Osteoblast (primary cell): Measurements from ENCODE around the gene PRRT1B. TPM values are rescaled to one million over a fixed set of nuclear protein-coding genes. Genes with fewer than 3 reads are reported as not detected.

Experiments used
- DNase-seq: peaks from one replicate; pipeline ENCODE4 v3.0.0; 2011; ENCODE audit warnings: low spot score, mixed read lengths; ENCODE audit not compliant: insufficient read length; ENCODE audit errors: missing footprints
- H2AFZ ChIP-seq: 2 replicates; pipeline ENCODE4 v1.6.0; 2011; ENCODE audit warnings: mild to moderate bottlenecking, low read length
- H3K27ac ChIP-seq: 2 replicates; pipeline ENCODE4 v1.5.1; 2011; ENCODE audit warnings: mild to moderate bottlenecking, low read depth, low read length, moderate library complexity
- H3K27me3 ChIP-seq: 2 replicates; pipeline ENCODE4 v1.6.0; 2012; ENCODE audit warnings: mild to moderate bottlenecking, control low read depth, inconsistent platforms, low read length, moderate library complexity; ENCODE audit not compliant: insufficient read depth
- H3K36me3 ChIP-seq: 2 replicates; pipeline ENCODE4 v1.5.1; 2011; ENCODE audit warnings: mild to moderate bottlenecking, low read length, control low read depth, moderate library complexity; ENCODE audit not compliant: insufficient read depth
- H3K4me1 ChIP-seq: 2 replicates; pipeline ENCODE4 v1.5.1; 2011; ENCODE audit warnings: mild to moderate bottlenecking, low read length, control low read depth, moderate library complexity; ENCODE audit not compliant: insufficient read depth
- H3K4me2 ChIP-seq: 2 replicates; pipeline ENCODE4 v1.6.0; 2011; ENCODE audit warnings: mild to moderate bottlenecking, low read length; ENCODE audit not compliant: insufficient read depth
- H3K4me3 ChIP-seq: fragments of 200-600 bp; sonication (generic); 3 replicates; pipeline ENCODE4 v1.5.1; 2012; ENCODE audit warnings: mild to moderate bottlenecking, low read length, inconsistent platforms; ENCODE audit not compliant: insufficient read depth
- H3K79me2 ChIP-seq: 2 replicates; pipeline ENCODE4 v1.6.0; 2012; ENCODE audit warnings: mild to moderate bottlenecking, low read length, control low read depth, inconsistent platforms; ENCODE audit not compliant: insufficient read depth
- H3K9me3 ChIP-seq: 2 replicates; pipeline ENCODE4 v1.5.1; 2011; ENCODE audit warnings: low read depth, low read length, control low read depth
- H4K20me1 ChIP-seq: 2 replicates; pipeline ENCODE4 v1.6.0; 2012; ENCODE audit warnings: mild to moderate bottlenecking, low read length, control low read depth; ENCODE audit not compliant: insufficient read depth
- total RNA-seq: library from RNA; depleted of rRNA; stranded (reverse); fragments of >200 nt; gene quantifications from 2 replicates; pipeline ENCODE4 v1.2.3, GENCODE V29; 2012
- TF ChIP-seq, protein P1 (sequence below): IDR thresholded peaks from 2 replicates; pipeline ENCODE4 v1.5.1; 2011; ENCODE audit warnings: mild to moderate bottlenecking, low read depth, low read length, moderate library complexity; ENCODE audit errors: extremely low read depth

The PRRT1B gene
- total RNA-seq, 1 donor, result not detected

DNA sequence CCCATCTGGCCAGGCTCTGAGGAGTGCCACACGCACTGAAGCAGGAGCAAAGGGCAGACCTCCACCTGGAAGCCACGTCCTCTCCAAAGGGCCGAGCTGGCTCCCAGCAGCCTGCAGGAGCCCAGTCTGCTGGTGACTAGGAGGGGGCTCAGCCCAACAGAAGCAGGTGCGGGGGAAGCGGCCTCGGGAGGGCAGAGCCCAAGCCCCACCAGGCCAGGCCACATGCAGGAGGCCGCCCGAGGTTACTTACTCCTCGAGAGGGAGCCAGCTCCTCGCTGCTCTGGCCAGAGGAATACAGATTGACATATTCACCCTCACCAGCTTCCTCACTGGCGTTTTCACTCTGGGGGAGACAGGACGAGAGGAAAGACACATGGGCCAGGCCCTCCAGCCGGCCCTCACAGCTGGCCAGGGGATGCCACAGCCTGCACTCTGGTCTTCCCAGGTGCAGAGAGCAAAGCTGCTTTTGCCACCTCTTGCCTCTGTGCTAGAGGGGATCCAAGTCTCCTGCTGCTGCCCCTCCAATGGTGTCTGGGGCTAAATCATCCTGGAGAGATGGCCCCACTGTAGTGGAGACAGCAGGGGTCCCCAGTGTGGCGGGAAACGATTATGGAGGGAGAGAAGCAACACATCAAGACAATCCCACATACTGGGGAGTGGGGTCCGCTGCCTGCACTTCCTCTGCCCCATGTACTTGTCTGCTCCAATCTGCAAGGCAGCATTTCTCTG is 58.6 kb downstream of the PRRT1B start:
- peaks cover under 1% of the 10 kb centered on the region for H4K20me1 ChIP-seq
- peaks cover 15% of the 10 kb centered on the region for H3K4me1 ChIP-seq
- H3K27ac ChIP-seq, result no peak overlapping the region
- no peak overlapping the region for H2AFZ ChIP-seq
- H3K27me3 ChIP-seq, result no peaks in the 10 kb centered on the region
- peaks cover 10% of the 10 kb centered on the region for H3K36me3 ChIP-seq
- TF ChIP-seq, protein P1, sequence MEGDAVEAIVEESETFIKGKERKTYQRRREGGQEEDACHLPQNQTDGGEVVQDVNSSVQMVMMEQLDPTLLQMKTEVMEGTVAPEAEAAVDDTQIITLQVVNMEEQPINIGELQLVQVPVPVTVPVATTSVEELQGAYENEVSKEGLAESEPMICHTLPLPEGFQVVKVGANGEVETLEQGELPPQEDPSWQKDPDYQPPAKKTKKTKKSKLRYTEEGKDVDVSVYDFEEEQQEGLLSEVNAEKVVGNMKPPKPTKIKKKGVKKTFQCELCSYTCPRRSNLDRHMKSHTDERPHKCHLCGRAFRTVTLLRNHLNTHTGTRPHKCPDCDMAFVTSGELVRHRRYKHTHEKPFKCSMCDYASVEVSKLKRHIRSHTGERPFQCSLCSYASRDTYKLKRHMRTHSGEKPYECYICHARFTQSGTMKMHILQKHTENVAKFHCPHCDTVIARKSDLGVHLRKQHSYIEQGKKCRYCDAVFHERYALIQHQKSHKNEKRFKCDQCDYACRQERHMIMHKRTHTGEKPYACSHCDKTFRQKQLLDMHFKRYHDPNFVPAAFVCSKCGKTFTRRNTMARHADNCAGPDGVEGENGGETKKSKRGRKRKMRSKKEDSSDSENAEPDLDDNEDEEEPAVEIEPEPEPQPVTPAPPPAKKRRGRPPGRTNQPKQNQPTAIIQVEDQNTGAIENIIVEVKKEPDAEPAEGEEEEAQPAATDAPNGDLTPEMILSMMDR, result no peak
- H3K4me2 ChIP-seq, result no peak overlapping the region
- peak; percentile 31 for DNase-seq
- no peaks in the 10 kb centered on the region for H3K9me3 ChIP-seq
- no peak overlapping the region for H3K4me3 ChIP-seq
- no peaks in the 10 kb centered on the region for H3K79me2 ChIP-seq

DNA sequence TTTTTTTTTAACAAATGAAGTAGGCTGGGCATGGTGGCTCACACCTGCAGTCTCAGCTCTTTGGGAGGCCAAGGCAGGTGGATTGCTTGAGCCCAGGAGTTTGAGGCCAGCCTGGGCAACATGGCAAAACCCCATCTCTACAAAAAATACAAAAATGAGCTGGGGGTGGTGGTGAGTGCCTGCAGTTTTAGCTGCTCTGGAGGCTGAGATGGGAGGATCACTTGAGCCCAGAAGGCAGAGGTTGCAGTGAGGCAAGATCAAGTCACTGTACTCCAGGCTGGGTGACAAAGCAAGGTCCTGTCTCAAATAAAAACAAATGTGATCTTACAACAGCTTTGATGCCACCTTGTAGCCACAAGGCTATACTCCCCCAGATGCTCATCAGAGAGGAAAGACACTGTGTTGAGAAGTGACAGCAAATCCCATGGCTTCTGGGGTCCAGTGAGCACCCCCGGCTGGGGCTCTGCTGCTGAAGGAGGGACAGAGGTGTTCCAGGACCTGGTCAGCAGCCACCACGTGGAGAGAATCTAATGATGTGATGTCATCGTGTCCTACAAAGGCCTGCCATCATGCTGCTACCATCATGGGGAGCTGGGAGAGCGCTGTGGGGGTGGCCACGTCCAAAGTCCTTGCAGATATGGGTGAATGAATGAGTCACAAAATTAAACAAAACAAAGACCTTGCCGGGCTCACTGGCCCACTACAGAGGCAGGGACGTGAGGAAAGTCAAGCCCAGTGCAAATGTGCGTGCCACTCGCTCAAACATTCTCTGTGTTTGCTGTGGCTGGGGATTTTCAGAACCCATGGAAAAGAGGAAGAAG is 60.7 kb downstream of the PRRT1B start:
- TF ChIP-seq, protein P1, result no peak
- DNase-seq, result peak; percentile 88
- peaks cover 17% of the 10 kb centered on the region for H4K20me1 ChIP-seq
- no peak overlapping the region for H3K4me3 ChIP-seq
- no peak overlapping the region for H2AFZ ChIP-seq
- H3K36me3 ChIP-seq, result peaks cover 4% of the 10 kb centered on the region
- no peak overlapping the region for H3K27ac ChIP-seq
- no peak overlapping the region for H3K4me2 ChIP-seq
- no peaks in the 10 kb centered on the region for H3K79me2 ChIP-seq
- peaks cover 36% of the 10 kb centered on the region for H3K4me1 ChIP-seq
- H3K9me3 ChIP-seq, result no peaks in the 10 kb centered on the region
- H3K27me3 ChIP-seq, result no peaks in the 10 kb centered on the region

DNA sequence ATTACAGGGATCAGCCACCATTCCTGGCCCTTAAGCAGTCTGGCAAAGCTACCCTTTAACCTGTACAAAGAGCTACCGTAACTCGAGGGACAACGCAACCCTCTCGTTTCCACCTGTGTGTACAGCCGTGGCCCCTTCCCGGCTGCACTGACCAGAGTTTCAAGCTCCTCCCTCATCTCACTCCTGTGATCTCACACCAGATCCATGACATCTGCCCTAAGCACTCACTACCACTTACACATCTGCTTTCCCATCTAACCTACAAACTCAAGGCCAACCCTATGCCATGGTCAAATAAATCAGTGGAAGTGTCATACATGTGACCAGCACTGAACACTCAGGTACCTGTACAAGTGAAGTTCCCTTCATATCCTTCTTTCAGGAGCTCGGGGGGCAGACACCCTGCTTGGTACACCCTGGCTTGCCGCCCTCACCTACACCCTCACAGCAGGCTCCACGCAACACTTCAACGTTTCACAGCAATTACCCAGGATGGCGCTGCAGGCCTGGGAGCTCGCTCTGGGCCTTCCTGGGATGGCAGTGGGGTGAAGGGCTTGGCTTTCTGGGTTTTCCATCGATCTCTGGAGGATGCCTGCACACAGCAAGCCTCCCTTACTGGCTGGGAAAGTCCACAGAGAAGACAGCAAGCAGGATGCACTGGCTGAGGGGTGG is 61.7 kb downstream of the PRRT1B start:
- Histone ChIP-seq H2AFZ (no peak overlapping the region), H3K27me3 (no peaks in the 10 kb centered on the region)
- TF ChIP-seq, protein P1, result no peak

More for the DNA sequence above, 61.7 kb downstream of the PRRT1B start:
- H3K4me3 ChIP-seq, result no peak overlapping the region
- H3K27ac ChIP-seq, result no peak overlapping the region
- no peaks in the 10 kb centered on the region for H3K9me3 ChIP-seq
- peaks cover 20% of the 10 kb centered on the region for H4K20me1 ChIP-seq
- H3K4me1 ChIP-seq, result peaks cover 38% of the 10 kb centered on the region
- H3K36me3 ChIP-seq, result no peaks in the 10 kb centered on the region
- no peak overlapping the region for H3K4me2 ChIP-seq
- no peaks in the 10 kb centered on the region for H3K79me2 ChIP-seq
- peak; percentile 69 for DNase-seq
